ENCODE results near the gene CD6.
"Not testable (repeated sequence)": the region's sequence is repeated elsewhere in the genome, so short reads cannot be mapped to it uniquely, and the experiment has no call there.

CD6 gene

DNA sequence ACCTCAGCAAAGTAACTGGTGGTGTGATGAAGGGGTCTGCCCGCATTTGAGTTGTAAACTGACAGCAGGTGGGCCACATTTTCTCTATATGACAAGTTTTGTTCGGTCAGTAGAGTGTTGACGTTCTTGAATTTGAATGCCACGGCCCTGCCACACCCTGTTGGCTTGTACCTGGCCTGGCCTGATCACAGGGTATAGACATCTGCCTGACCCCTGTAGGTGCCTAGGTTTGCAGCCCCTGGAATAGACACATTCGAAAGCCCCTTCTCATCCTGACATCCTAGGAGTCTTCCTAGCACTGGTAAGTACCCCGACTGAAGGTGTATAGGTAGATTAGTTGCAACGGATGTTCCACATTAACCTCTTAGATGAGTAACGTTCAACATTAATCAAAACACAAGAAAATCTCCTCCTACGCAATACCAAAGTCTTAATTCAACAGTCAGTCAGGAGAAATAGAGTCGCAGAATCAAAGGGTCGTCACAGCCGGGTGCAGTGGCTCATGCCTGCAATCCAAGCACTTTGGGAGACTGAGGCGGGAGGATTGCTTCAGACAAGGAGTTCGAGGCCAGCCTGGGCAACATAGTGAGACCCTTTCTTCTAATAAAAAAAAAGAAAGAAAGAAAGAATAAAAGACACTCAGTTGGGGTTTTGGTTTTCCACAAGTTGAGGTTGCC is 87.2 kb downstream of the CD6 start:
- no peak for ATAC-seq

DNA sequence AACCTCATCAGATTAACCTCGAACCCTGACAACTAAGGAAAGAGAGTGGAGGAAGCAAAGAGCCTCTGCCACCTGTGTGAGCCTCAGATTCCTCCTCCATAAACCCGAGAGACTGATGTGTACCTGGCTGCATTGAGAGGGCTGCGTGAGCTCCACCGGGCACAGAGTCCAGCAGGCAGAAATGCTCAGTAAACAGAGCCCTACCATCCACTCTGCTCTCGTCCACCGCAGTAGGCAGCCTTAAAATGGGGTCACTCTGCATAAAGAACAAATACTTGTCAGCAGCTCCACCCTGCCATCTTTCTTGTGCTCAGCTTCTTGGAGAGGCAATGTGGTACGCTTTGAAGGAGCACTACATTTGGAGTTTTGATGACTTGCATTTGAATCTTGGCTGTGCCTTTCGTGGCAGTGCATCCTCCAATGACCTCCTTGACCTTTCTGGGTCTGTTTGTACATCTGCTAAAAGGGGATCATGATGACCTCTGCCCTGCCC is 87.8 kb downstream of the CD6 start:
- ATAC-seq, result no peak

DNA sequence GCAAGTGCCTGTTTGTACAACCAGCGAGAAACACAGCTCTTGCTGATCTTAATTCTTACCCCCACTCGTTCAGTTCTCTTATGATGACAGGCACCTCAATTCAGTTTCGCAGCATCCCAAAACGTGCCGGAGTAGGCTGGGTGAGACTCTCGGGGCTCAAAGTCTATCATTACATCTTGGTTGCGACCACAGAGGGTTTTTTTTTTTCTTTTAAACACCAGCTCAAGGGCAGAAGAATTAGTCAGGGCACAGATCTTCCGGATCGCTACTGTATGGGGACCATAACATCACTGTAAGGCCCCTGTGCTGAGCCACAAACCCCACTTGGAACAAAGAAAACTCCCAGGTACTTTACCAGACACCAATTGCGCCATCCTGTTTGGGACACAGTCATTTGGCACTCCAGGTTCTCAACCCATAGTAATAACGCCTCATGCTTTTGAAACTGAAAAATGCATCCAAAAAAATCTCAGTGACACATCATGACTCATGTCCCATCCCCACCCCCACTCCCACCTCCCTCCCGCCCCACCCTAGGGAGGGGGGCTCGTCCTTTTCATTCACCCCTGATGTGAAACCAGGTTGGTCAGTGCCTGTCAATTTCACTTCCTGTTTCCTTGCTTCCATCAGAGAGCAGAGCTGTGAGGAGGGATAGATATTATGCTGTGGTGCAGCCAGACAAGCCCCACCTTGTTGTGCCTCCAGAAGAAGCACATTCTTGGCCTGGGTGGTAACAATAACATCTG is 89.8 kb downstream of the CD6 start:
- ATAC-seq, result peak; percentile 88 to 91

DNA sequence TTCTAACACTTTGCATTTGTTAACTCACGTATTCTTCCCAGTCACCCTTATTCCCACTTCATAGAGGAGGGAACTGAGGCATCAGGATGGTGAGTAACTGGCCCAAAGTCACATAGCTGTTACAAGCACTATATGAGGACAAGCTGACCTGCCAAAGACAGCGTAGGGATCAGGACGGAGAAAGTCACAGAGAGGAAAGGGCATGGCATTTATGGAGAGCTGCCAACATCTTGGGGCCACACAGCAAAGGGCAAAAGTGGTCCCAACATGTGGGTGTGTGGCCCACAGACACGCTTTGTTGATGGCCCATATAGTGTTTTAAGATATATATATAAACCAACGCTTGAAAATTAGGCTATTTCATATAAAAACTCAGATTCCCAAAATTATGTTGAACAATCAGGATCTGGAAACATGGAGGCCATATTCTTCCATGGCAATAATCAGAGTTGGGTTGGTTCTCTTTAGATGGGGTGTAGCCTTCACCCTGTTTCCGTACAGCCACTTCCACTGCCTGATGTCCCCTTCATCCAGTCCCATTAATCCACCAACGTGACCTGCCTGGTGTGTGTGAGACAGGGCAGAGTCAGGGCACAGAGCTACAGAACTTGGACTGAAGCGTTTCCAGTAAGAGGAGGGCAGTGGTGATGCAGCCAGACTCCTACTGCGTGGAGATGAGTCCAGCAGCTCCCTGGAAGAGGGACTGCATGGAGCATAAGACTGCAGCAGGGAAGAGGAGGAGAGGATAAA is 90.9 kb downstream of the CD6 start:
- no peak for ATAC-seq

DNA sequence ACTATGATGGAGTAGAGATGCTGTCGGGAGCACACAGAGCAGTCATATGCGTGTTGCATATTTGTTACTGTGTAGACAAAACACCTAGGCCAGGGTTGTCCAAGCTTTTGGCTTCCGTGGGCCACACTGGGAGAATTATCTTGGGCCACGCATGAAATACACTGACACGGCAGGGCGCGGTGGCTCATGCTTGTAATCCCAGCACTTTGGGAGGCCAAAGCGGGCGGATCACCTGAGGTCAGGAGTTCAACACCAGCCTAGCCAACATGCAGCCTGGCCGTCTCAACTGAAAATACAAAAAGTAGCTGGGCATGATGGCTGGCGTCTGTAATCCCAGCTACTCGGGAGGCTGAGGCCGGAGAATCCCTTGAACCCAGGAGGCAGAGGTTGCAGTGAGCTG is 93.8 kb downstream of the CD6 start:
- ATAC-seq, result not testable (repeated sequence)

DNA sequence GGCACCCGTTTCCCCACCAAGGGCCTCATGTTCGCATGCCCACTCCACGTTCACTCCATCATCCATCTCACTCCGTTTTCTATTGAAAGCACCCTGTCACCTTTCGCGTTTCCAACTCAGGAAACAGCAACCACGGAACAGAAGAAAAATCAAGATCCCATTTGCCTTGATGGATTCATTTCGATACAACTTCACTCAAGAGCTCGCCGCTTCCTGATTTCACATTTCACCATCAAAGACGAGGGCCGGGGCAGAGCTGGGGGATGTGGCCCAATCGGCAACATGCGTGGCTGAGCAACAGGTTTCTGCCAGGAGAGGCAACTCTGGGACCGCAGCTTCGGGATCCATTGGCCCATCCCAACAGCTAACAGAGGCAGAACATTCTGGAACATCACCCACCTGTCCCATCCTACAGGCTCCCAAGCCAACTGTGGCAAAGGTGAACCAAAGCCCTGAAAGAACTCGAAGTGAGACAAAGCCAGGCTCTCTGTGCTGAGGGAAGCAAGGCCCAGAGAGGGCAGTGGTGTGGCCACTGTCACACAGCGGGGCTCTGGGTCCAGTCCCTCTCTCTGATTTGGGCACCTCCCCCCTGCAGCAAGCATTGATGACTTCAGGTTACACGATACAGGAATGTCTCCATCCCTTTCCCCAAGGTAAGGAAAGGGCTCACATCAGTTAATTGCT is 94.6 kb downstream of the CD6 start:
- no peak for ATAC-seq

DNA sequence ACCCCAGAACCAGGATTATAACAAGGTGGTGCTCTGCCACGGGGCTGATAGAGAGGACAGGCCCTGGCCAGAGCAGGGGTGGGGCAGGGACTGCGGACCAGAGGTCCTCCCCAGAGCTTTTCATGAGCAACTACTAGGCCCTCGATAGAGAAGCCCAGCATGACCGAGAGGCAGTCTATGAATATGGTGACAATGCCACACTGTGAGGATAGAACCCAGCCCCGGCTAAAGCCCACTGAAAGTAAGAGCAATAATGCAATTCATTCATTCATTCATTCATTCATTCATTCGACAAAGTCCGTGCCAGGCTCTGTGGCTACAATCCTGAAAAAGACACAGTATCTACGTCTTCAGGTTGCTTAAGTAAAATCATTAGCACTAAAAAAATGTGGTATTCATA is 95.2 kb downstream of the CD6 start:
- ATAC-seq, result no peak

DNA sequence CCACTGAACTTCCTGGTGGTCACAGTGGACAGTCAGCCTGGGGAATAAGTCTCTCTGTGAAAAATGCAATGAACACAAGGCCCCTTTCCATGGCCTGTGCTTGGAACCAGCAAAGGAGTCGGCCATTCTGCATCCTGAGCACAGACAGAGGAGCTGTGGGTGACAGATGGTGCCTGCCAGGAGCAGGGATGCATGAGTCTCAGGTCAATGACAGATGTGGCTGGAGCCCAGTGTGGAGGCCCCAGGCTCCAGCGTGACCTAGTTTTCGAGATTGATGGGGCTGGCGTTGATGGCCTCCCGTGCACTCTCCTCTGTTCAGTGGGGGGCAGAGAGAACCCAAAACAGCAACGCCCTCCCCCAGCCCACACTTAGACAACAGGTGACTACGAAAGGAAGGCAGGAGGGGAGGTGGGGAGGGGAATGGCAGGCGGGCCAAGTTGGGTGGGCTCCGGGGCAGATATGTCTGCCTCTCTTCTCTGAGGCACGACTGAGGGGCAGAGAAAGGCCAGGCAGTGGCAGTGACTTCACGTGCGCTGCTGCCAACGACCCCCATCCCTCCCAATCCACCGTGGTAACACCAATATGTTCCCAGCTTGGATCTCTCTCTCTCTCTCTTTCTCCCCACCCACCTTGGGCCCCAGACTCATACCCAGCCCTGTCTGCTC is 96.4 kb downstream of the CD6 start:
- no peak for ATAC-seq

DNA sequence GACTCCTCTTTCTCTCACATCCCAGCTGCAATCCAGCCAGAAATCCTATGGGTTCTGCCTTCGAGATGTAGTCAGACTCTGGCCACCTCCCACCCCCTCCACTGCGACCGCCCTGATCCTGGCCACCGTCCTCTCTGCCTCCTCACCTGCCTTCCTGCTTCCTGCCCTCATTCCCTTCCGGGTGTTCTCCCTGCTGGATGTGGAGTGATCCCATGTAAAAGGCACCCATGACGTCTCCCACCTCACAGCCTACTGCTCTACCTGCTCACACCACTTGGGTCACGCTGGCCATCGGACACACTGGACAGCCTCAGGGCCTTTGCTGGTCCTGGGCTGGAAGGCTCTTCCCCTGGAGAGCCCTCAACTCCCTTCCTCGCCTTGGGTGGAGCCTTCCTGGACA is 97.1 kb downstream of the CD6 start:
- no peak for ATAC-seq

DNA sequence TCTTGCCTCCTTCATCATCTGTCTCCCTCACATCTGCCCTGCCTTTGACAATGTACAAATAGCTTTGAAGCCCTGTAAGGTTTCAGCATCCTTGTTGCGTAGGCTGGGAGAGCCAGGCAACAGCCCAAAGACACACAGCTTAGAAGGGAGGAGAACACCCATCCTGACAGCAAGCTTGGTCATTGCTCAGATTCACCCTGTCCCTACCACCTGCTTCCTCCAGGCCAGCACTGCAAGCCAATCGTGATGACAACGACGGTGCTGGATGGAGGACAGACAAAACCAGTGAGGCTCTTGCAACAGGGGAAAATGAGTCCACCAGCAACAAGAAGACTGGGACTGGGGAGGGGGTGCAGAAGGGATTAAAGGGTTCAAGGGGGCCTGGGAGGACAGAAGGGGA is 97.9 kb downstream of the CD6 start:
- no peak for ATAC-seq

All from activated CD4-positive, CD25-positive, alpha-beta regulatory T cell treated with anti-CD3 and anti-CD28 coated beads, Interleukin-2, amount 50 U/mL, for 24 hours (primary cell).